ENCODE results near the gene RFNG. TPM values are rescaled to one million over a fixed set of nuclear protein-coding genes. Genes with fewer than 3 reads are reported as not detected.

The RFNG gene
- total and polyA plus RNA-seq, 2 donors from 2014 or later: 29.8 to 47.3 TPM

GRCh38 chr17:82029990-82030469, 21.6 kb downstream of the RFNG start:
- intact Hi-C loops (cut with DNase I): loop anchor here (10.0 kb wide), 1 partner anchor 125 kb away; no protein-coding TSS in a partner anchor
- Histone ChIP-seq H3K4me1 (ENCODE audit: control insufficient read depth in 2 of 3, insufficient read depth in 2 of 3, low read depth in 1 of 3, low read length in 3 of 3) (peaks cover 0 to 13% (median 0%) of the 10 kb centered on the region in 3 donors), H3K9ac (ENCODE audit: low read length in 3 of 3) (no peak overlapping the region), H3K27ac (ENCODE audit: low read depth in 2 of 2, low read length in 2 of 2) (no peak overlapping the region), H3K36me3 (ENCODE audit: control insufficient read depth in 2 of 3, insufficient read depth in 3 of 3, low read length in 3 of 3) (peaks cover 0 to 3% (median 0%) of the 10 kb centered on the region in 3 donors), H3K9me3 (ENCODE audit: control insufficient read depth in 2 of 3, insufficient read depth in 1 of 3, low read length in 3 of 3) (no peaks in the 10 kb centered on the region), H3K4me3 (ENCODE audit: low read length in 3 of 3) (no peak overlapping the region), H3K27me3 (ENCODE audit: control insufficient read depth, insufficient read depth, low read length) (no peaks in the 10 kb centered on the region)
- FAIRE-seq: no peak
- no peak for TF ChIP-seq CTCF (IDR thresholded peaks at IDR 0.05; ENCODE audit: borderline replicate concordance, extremely low read depth, insufficient read depth)
- no peak for DNase-seq

DNA sequence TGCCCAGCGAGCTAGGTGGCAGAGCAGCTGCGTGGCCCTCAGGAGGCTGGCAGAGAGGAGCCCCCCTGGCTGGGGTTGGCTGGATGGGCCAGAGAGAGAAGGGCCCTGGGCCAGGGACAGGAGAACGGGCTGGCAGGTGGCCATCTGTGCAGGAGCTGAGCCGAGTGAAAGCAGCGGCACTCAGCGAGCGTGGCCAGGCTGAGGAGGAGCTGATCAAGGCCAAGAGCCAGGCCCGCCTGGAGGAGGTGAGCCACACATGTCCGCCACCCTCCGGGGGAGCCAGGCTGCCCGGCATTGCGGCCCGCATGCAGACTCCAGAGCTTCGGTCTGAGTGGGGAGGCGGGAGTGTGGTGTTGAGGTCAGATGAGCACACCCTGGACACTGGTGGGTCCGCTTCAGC, 22.2 kb downstream of the RFNG start:
- Histone ChIP-seq H3K27me3 (ENCODE audit: control insufficient read depth, insufficient read depth, low read length) (no peaks in the 10 kb centered on the region), H3K9me3 (ENCODE audit: control insufficient read depth in 2 of 3, insufficient read depth in 1 of 3, low read length in 3 of 3) (no peaks in the 10 kb centered on the region), H3K27ac (ENCODE audit: low read depth in 2 of 2, low read length in 2 of 2) (no peak overlapping the region), H3K4me1 (ENCODE audit: control insufficient read depth in 2 of 3, insufficient read depth in 2 of 3, low read depth in 1 of 3, low read length in 3 of 3) (peaks cover 0 to 13% (median 0%) of the 10 kb centered on the region in 3 donors), H3K4me3 (ENCODE audit: low read length in 3 of 3) (no peak overlapping the region), H3K9ac (ENCODE audit: low read length in 3 of 3) (no peak overlapping the region), H3K36me3 (ENCODE audit: control insufficient read depth in 2 of 3, insufficient read depth in 3 of 3, low read length in 3 of 3) (no peaks in the 10 kb centered on the region)
- intact Hi-C loops (cut with DNase I): no loop called here
- no peak for TF ChIP-seq CTCF (IDR thresholded peaks at IDR 0.05; ENCODE audit: borderline replicate concordance, extremely low read depth, insufficient read depth)
- FAIRE-seq: no peak
- DNase-seq: no peak

DNA sequence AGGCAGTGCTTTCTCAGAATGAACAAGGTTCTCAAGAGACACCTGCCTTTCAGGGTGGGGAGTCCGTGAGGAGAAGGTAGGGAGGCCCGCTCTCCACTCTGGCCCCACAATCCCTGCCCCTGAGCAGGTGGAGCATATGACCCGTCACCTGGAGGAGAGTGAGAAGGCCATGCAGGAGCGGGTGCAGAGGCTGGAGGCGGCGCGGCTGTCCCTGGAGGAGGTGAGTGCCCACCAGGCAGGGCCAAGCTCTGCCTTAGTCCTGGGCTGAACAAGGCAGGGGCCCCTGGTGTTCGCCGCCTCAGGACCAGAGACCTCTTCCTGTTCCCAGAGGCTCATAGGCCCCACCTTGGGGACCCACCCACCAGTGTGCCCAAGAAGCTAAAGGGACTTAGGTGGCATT, 22.6 kb downstream of the RFNG start:
- no peak for TF ChIP-seq CTCF (IDR thresholded peaks at IDR 0.05; ENCODE audit: borderline replicate concordance, extremely low read depth, insufficient read depth)
- DNase-seq: no peak
- intact Hi-C loops (cut with DNase I): no loop called here

DNA sequence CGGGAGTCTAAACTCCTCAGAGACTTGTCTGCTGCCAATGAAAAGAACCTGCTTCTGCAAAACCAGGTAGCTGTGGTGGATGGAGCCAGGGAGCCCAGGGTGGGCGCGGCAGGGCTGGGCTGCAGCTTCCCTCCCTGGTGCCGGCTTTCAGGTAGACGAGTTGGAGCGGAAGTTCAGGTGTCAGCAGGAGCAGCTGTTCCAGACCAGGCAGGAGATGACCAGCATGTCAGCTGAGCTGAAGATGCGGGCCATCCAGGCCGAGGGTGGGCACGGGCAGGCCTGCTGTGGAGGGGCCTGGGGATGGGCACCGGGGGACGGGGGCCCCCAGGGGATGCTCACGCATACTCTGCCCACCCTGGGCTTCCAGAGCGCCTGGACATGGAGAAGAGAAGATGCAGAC, 23.4 kb downstream of the RFNG start:
- no peak for TF ChIP-seq CTCF (IDR thresholded peaks at IDR 0.05; ENCODE audit: borderline replicate concordance, extremely low read depth, insufficient read depth)
- Histone ChIP-seq H3K9me3 (ENCODE audit: control insufficient read depth in 2 of 3, insufficient read depth in 1 of 3, low read length in 3 of 3) (no peaks in the 10 kb centered on the region), H3K4me3 (ENCODE audit: low read length in 3 of 3) (no peak overlapping the region), H3K36me3 (ENCODE audit: control insufficient read depth in 2 of 3, insufficient read depth in 3 of 3, low read length in 3 of 3) (no peaks in the 10 kb centered on the region), H3K4me1 (ENCODE audit: control insufficient read depth in 2 of 3, insufficient read depth in 2 of 3, low read depth in 1 of 3, low read length in 3 of 3) (peaks cover 0 to 20% (median 0%) of the 10 kb centered on the region in 3 donors), H3K27ac (ENCODE audit: low read depth in 2 of 2, low read length in 2 of 2) (no peak overlapping the region), H3K9ac (ENCODE audit: low read length in 3 of 3) (no peak overlapping the region), H3K27me3 (ENCODE audit: control insufficient read depth, insufficient read depth, low read length) (no peaks in the 10 kb centered on the region)
- FAIRE-seq (no peak), DNase-seq (no peak)
- intact Hi-C loops (cut with DNase I): no loop called here

More for the DNA sequence above, 22.6 kb downstream of the RFNG start:
- no peaks in the 10 kb centered on the region for H3K27me3 ChIP-seq (ENCODE audit: control insufficient read depth, insufficient read depth, low read length)
- no peak overlapping the region for H3K4me3 ChIP-seq (ENCODE audit: low read length in 3 of 3)
- no peaks in the 10 kb centered on the region for H3K9me3 ChIP-seq (ENCODE audit: control insufficient read depth in 2 of 3, insufficient read depth in 1 of 3, low read length in 3 of 3)
- no peak overlapping the region for H3K9ac ChIP-seq (ENCODE audit: low read length in 3 of 3)
- H3K27ac ChIP-seq (ENCODE audit: low read depth in 2 of 2, low read length in 2 of 2): no peak overlapping the region
- no peak for FAIRE-seq
- peaks cover 0 to 15% (median 0%) of the 10 kb centered on the region in 3 donors for H3K4me1 ChIP-seq (ENCODE audit: control insufficient read depth in 2 of 3, insufficient read depth in 2 of 3, low read depth in 1 of 3, low read length in 3 of 3)
- H3K36me3 ChIP-seq (ENCODE audit: control insufficient read depth in 2 of 3, insufficient read depth in 3 of 3, low read length in 3 of 3): no peaks in the 10 kb centered on the region
